ENCODE data around the gene SELENOT. TPM values are rescaled to one million over a fixed set of nuclear protein-coding genes. Genes with fewer than 3 reads are reported as not detected.

The SELENOT gene
- total RNA-seq, 1 experiment from 2014 or later = 81.6 TPM

GRCh38 chr3:150673966-150674365, 70.8 kb downstream of the SELENOT start (continued):
- TF ChIP-seq YY1 (IDR thresholded peaks at IDR 0.05; ENCODE audit: extremely low read depth, insufficient replicate concordance, low read depth, low read length) = no peak
- TF ChIP-seq SP1 (IDR thresholded peaks at IDR 0.05; ENCODE audit: low read depth) = no peak
- TF ChIP-seq MAX (IDR thresholded peaks at IDR 0.05) = no peak
- TF ChIP-seq SIN3A (IDR thresholded peaks at IDR 0.05; ENCODE audit: low read depth) = no peak
- no peak for TF ChIP-seq POLR2AphosphoS5 (IDR thresholded peaks at IDR 0.05; ENCODE audit: low read depth, low read length)

DNA sequence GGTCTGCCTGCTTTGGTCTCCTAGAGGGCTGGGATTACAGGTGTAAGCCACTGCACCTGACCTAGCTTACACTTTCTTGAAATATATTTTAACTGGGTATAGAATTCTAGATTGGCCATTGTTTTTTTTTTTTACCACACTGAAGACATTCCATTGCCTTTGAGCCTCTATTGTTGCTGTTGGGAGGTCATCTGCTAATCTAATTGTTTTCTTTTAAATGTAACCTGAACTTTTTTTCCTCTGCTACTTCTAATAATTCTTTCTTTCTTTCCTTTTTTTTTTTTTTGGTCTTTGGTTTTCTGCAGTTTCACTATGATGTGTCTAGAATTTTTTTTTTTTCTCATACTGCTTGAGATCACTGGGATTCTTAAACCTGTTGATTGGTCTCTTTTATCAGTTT, 72.5 kb downstream of the SELENOT start:
- no peaks in the 10 kb centered on the region for H3K36me3 ChIP-seq (ENCODE audit: control insufficient read depth in 1 of 2, insufficient read depth in 2 of 2, low read length in 2 of 2)
- H3K9ac ChIP-seq (ENCODE audit: low read length) = no peak overlapping the region
- ChIA-PET POLR2A (no interaction called here), CTCF (no interaction called here), RAD21 (ENCODE audit: low non-redundant PET in 1 of 2, low total read pairs in 2 of 2, uncharacterized antibody in 2 of 2, unreplicated experiment in 2 of 2) (no interaction called here)
- H4K20me1 ChIP-seq (ENCODE audit: insufficient read depth) = no peaks in the 10 kb centered on the region
- intact Hi-C loops (cut with micrococcal nuclease) = no loop called here
- no peak for ATAC-seq
- H3K27me3 ChIP-seq (ENCODE audit: insufficient read depth, low read length) = no peaks in the 10 kb centered on the region
- no peak overlapping the region for H3K4me3 ChIP-seq (replicated peaks in 1 of 2; ENCODE audit: low read depth in 1 of 2, low read length in 2 of 2)
- peaks cover 0 to 8% of the 10 kb centered on the region in 2 experiments; a peak in 1 of 4 replicates for H3K9me3 ChIP-seq (ENCODE audit: control insufficient read depth in 1 of 2, insufficient read depth in 1 of 2, low read depth in 1 of 2, low read length in 2 of 2)
- H3K4me1 ChIP-seq (ENCODE audit: control insufficient read depth in 1 of 2, insufficient read depth in 2 of 2, low read length in 2 of 2) = no peaks in the 10 kb centered on the region
- H3K4me2 ChIP-seq (ENCODE audit: low read length) = no peak overlapping the region
- no peaks in the 10 kb centered on the region for H3K9me2 ChIP-seq (ENCODE audit: insufficient read depth)
- H3K79me2 ChIP-seq (ENCODE audit: insufficient read depth, low read length) = no peaks in the 10 kb centered on the region
- TF ChIP-seq CBX3 (IDR thresholded peaks at IDR 0.05; ENCODE audit: low read depth) (peak; percentile 74; the same call in 1 of the 2 replicates), POLR2A (IDR thresholded peaks at IDR 0.05; ENCODE audit: borderline replicate concordance, extremely low read depth, insufficient read depth, insufficient read length) (no peak)
- H2AFZ ChIP-seq (ENCODE audit: low read depth, low read length, poor library complexity, severe bottlenecking) = no peak overlapping the region
- no peak overlapping the region for H3K27ac ChIP-seq (ENCODE audit: low read depth, low read length)
- no peak for DNase-seq (ENCODE audit: low read depth, low spot score)
- no TSS peak for BruUV-seq (replicated peaks)

Other genes starting within 250 kb of the SELENOT start
- 20.0 TPM for gene TSC22D2, start 195.0 kb upstream of the SELENOT start, total RNA-seq (2021; ENCODE audit: unreplicated experiment)
- 69.1 TPM for gene SERP1, start 56.8 kb upstream of the SELENOT start, total RNA-seq (2021; ENCODE audit: unreplicated experiment)
- 126 TPM for gene EIF2A, start 56.5 kb upstream of the SELENOT start, total RNA-seq (2021; ENCODE audit: unreplicated experiment)
- gene ERICH6, start 100.6 kb downstream of the SELENOT start, total RNA-seq (2021; ENCODE audit: unreplicated experiment) = not detected
- 39.9 TPM for gene SIAH2, start 159.8 kb downstream of the SELENOT start, total RNA-seq (2021; ENCODE audit: unreplicated experiment)